GM12878 (cell line): ENCODE data around the gene VANGL2. TPM values are rescaled to one million over a fixed set of nuclear protein-coding genes. Genes with fewer than 3 reads are reported as not detected.

ENCODE experiments used
- BACH1 ChIP-seq: fragments of 450-650 bp; IDR thresholded peaks from 2 replicates; pipeline ENCODE4 v1.6.1; 2017; ENCODE audit warnings: mild to moderate bottlenecking, borderline replicate concordance
- BMI1 ChIP-seq: fragments of 450-650 bp; IDR thresholded peaks from 2 replicates; pipeline ENCODE4 v1.6.1; 2016; ENCODE audit warnings: mild to moderate bottlenecking, moderate library complexity, borderline replicate concordance
- CTCF ChIP-seq, 3 experiments: IDR thresholded peaks in 2 of 3; conservative IDR thresholded peaks in 1 of 3; 2 replicates each; pipeline ENCODE4 v1.5.1; 2011; ENCODE audit warnings: low read depth in 3 of 3, low read length in 3 of 3, mild to moderate bottlenecking in 3 of 3, control low read depth in 2 of 3, moderate library complexity in 2 of 3, inconsistent platforms in 1 of 3, mixed read lengths in 1 of 3; ENCODE audit not compliant: control insufficient read depth in 2 of 3, insufficient read depth in 1 of 3; ENCODE audit errors: extremely low read depth in 1 of 3
- CUX1 ChIP-seq: IDR thresholded peaks from 2 replicates; pipeline ENCODE4 v1.6.1; 2012; ENCODE audit warnings: improper control_type of control experiment, low read depth, low read length; ENCODE audit not compliant: insufficient replicate concordance
- IRF4 ChIP-seq: IDR thresholded peaks from 2 replicates; pipeline ENCODE4 v1.6.1; 2011; ENCODE audit warnings: low read depth, low read length
- IRF5 ChIP-seq: fragments of 450-650 bp; IDR thresholded peaks from 2 replicates; pipeline ENCODE4 v1.6.1; 2017; ENCODE audit warnings: borderline replicate concordance
- JUNB ChIP-seq: IDR thresholded peaks from 2 replicates; pipeline ENCODE4 v1.6.1; 2016; ENCODE audit warnings: antibody characterized with exemption, mild to moderate bottlenecking
- JUND ChIP-seq: IDR thresholded peaks from 2 replicates; pipeline ENCODE4 v1.6.1; 2012; ENCODE audit warnings: low read depth, mild to moderate bottlenecking, low read length, improper control_type of control experiment, moderate library complexity
- NBN ChIP-seq: fragments of 450-650 bp; IDR thresholded peaks from 2 replicates; pipeline ENCODE4 v1.6.1; 2016
- PAX5 ChIP-seq: IDR thresholded peaks from 2 replicates; pipeline ENCODE4 v1.6.1; 2011; ENCODE audit warnings: low read depth, low read length, borderline replicate concordance
- POLR2AphosphoS5 ChIP-seq: IDR thresholded peaks from 2 replicates; pipeline ENCODE4 v1.6.1; 2011; ENCODE audit warnings: mild to moderate bottlenecking, low read length, inconsistent platforms
- POU2F2 ChIP-seq: IDR thresholded peaks from 3 replicates; pipeline ENCODE4 v1.6.1; 2011; ENCODE audit warnings: low read depth, mild to moderate bottlenecking, low read length, borderline replicate concordance
- REST ChIP-seq: IDR thresholded peaks from 2 replicates; pipeline ENCODE4 v1.6.1; 2012; ENCODE audit warnings: mild to moderate bottlenecking, low read depth, low read length
- RUNX3 ChIP-seq: IDR thresholded peaks from 2 replicates; pipeline ENCODE4 v1.6.1; 2012; ENCODE audit warnings: low read length, inconsistent platforms
- TARDBP ChIP-seq: IDR thresholded peaks from 2 replicates; pipeline ENCODE4 v1.6.1; 2016; ENCODE audit warnings: borderline replicate concordance
- polyA plus RNA-seq, 11 experiments: library from polyadenylated mRNA; depleted of rRNA in 4 of 11; unstranded in 6 of 11; stranded (reverse) in 5 of 11; fragments of >200 nt; fragmentation: Nextera tagmentation in 4 of 11; fragmentation: Illumina TruSeq in 1 of 11; extraction: Ambion mirVana in 4 of 11; extraction: Trizol in 1 of 11; gene quantifications; 1 replicate in 1 of 11; 2 replicates in 10 of 11; pipeline versions ENCODE4 v1.2.1 to v1.2.3, GENCODE V29; 2011 to 2016; ENCODE audit warnings: inconsistent platforms in 2 of 11, missing spikeins in 2 of 11, low read depth in 1 of 11
- total RNA-seq, 4 experiments: library from RNA; depleted of rRNA in 3 of 4; stranded (reverse); fragments of >200 nt in 3 of 4; fragmentation: Illumina TruSeq in 1 of 4; extraction: Trizol in 1 of 4; gene quantifications; 2 replicates each; pipeline versions ENCODE4 v1.2.1 to v1.2.3, GENCODE V29; 2013 to 2021
- TF ChIP-seq, protein P1 (sequence below): IDR thresholded peaks from 2 replicates; pipeline ENCODE4 v1.6.1; 2012; ENCODE audit warnings: low read length, inconsistent platforms

VANGL2 gene
- total and polyA plus RNA-seq, 10 of the 15 experiments (the other 5 are each of a cell fraction or from before 2014, with no cell fraction given): 0.10 to 5.0 (median 0.27) TPM

- TF ChIP-seq REST (no peak), JUNB (peak; percentile 99), JUND (no peak), POLR2AphosphoS5 (0 out of 2 replicates have a peak, but pooled peaks have one; percentile 36), NBN (no peak), IRF4 (no peak), IRF5 (no peak), TARDBP (no peak), BACH1 (no peak), BMI1 (no peak), POU2F2 (no peak), RUNX3 (peak; percentile 85), CUX1 (no peak), CTCF (IDR thresholded peaks at IDR 0.05 in 2 of 3, conservative IDR thresholded peaks at IDR 0.05 in 1 of 3; ENCODE audit: control insufficient read depth in 2 of 3, extremely low read depth in 1 of 3, insufficient read depth in 1 of 3, low read depth in 3 of 3, low read length in 3 of 3) (no peak), PAX5 (0 out of 2 replicates have a peak, but pooled peaks have one; percentile 12)
- TF ChIP-seq, protein P1, sequence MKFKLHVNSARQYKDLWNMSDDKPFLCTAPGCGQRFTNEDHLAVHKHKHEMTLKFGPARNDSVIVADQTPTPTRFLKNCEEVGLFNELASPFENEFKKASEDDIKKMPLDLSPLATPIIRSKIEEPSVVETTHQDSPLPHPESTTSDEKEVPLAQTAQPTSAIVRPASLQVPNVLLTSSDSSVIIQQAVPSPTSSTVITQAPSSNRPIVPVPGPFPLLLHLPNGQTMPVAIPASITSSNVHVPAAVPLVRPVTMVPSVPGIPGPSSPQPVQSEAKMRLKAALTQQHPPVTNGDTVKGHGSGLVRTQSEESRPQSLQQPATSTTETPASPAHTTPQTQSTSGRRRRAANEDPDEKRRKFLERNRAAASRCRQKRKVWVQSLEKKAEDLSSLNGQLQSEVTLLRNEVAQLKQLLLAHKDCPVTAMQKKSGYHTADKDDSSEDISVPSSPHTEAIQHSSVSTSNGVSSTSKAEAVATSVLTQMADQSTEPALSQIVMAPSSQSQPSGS: peak; percentile 97
Measured at GRCh38 chr1:160454371-160455152, 54.2 kb downstream of the VANGL2 start (continued).
